HG02885 (cell line): ENCODE data around the gene NR1D1.

ENCODE experiments used
- ATAC-seq: cut with Tn5 transposase; IDR thresholded peaks from one replicate; pipeline ENCODE4 v1.9.1; 2021; ENCODE audit warnings: mild to moderate bottlenecking; ENCODE audit not compliant: unreplicated experiment, poor library complexity

NR1D1 gene

GRCh38 chr17:40079545-40079944 is 20.8 kb downstream of the NR1D1 start:
- ATAC-seq = no peak

GRCh38 chr17:40076591-40076990 is 23.8 kb downstream of the NR1D1 start:
- no peak for ATAC-seq

GRCh38 chr17:40075942-40076498 is 24.4 kb downstream of the NR1D1 start:
- no peak for ATAC-seq

GRCh38 chr17:40075201-40075941 is 25.0 kb downstream of the NR1D1 start:
- peak; percentile 44 for ATAC-seq

GRCh38 chr17:40074871-40075200 is 25.6 kb downstream of the NR1D1 start:
- no peak for ATAC-seq

GRCh38 chr17:40074175-40074512 is 26.2 kb downstream of the NR1D1 start:
- no peak for ATAC-seq

GRCh38 chr17:40073454-40074174 is 26.8 kb downstream of the NR1D1 start:
- no peak for ATAC-seq

GRCh38 chr17:40072735-40073346 is 27.5 kb downstream of the NR1D1 start:
- ATAC-seq = no peak

- no peak for ATAC-seq
These were observed 28.2 kb downstream of the NR1D1 start for GRCh38 chr17:40072040-40072734.

GRCh38 chr17:40071313-40072039 is 28.9 kb downstream of the NR1D1 start:
- ATAC-seq = no peak

- no peak for ATAC-seq
These were observed 29.6 kb downstream of the NR1D1 start for GRCh38 chr17:40070709-40071312.

GRCh38 chr17:40069751-40070708 is 30.4 kb downstream of the NR1D1 start:
- no peak for ATAC-seq

- no peak for ATAC-seq
These were observed 31.3 kb downstream of the NR1D1 start for GRCh38 chr17:40068917-40069750.

- no peak for ATAC-seq
These were observed 31.8 kb downstream of the NR1D1 start for GRCh38 chr17:40068584-40068916.

- ATAC-seq = no peak
These were observed 32.2 kb downstream of the NR1D1 start for GRCh38 chr17:40068129-40068581.

- no peak for ATAC-seq
These were observed 32.7 kb downstream of the NR1D1 start for GRCh38 chr17:40067710-40068109.

GRCh38 chr17:40065769-40066510 is 34.4 kb downstream of the NR1D1 start:
- no peak for ATAC-seq
